ENCODE data around the gene FAM241B.

FAM241B gene

GRCh38 chr10:69634759-69635425 is 4.8 kb downstream of the FAM241B start:
- DNase-seq, result no peak

- no peak for DNase-seq
Measured at GRCh38 chr10:69635428-69636272, 5.6 kb downstream of the FAM241B start.

GRCh38 chr10:69636273-69636575 is 6.2 kb downstream of the FAM241B start:
- DNase-seq, result no peak

GRCh38 chr10:69636626-69637605 is 6.9 kb downstream of the FAM241B start:
- DNase-seq, result no peak

- no peak for DNase-seq
Measured at GRCh38 chr10:69638642-69639041, 8.6 kb downstream of the FAM241B start.

- DNase-seq, result peak; percentile 52 to 61
Measured at GRCh38 chr10:69639291-69640195, 9.5 kb downstream of the FAM241B start.

GRCh38 chr10:69640196-69640980 is 10.3 kb downstream of the FAM241B start:
- DNase-seq, result no peak

GRCh38 chr10:69641261-69641980 is 11.4 kb downstream of the FAM241B start:
- DNase-seq, result no peak

GRCh38 chr10:69642747-69643146 is 12.7 kb downstream of the FAM241B start:
- DNase-seq, result no peak

GRCh38 chr10:69643779-69644657 is 14.0 kb downstream of the FAM241B start:
- DNase-seq, result no peak

- peak in 1 of 2 experiments; percentile 28 for DNase-seq
Measured at GRCh38 chr10:69644658-69645295, 14.7 kb downstream of the FAM241B start.

- no peak for DNase-seq
Measured at GRCh38 chr10:69645296-69646184, 15.5 kb downstream of the FAM241B start.

- no peak for DNase-seq
Measured at GRCh38 chr10:69646185-69647060, 16.4 kb downstream of the FAM241B start.

GRCh38 chr10:69647126-69647525 is 17.1 kb downstream of the FAM241B start:
- DNase-seq, result no peak

- no peak for DNase-seq
Measured at GRCh38 chr10:69647819-69648218, 17.8 kb downstream of the FAM241B start.

GRCh38 chr10:69648461-69648860 is 18.4 kb downstream of the FAM241B start:
- DNase-seq, result no peak
